Keratinocyte (primary cell): ENCODE results near the gene SFXN3. TPM values are rescaled to one million over a fixed set of nuclear protein-coding genes. Genes with fewer than 3 reads are reported as not detected.

ENCODE experiments used
- DNase-seq: peaks from one replicate; pipeline ENCODE4 v3.0.0-alpha.2; 2011; ENCODE audit warnings: low read depth, missing footprints, low spot score
- FAIRE-seq: peaks from 2 replicates; lab custom pipeline; 2011; peaks lifted over from hg19 to GRCh38; lab: Jason Lieb, UNC
- H2AFZ ChIP-seq: 2 replicates; pipeline ENCODE4 v1.6.0; 2012; ENCODE audit warnings: low read length, control low read depth, inconsistent platforms; ENCODE audit not compliant: control insufficient read depth
- H3K27ac ChIP-seq: 2 replicates; pipeline ENCODE4 v1.5.1; 2011; ENCODE audit warnings: low read length; ENCODE audit not compliant: control insufficient read depth, insufficient read depth
- H3K27me3 ChIP-seq: 3 replicates; pipeline ENCODE4 v1.6.0; 2011; ENCODE audit warnings: low read length; ENCODE audit not compliant: control insufficient read depth, insufficient read depth; ENCODE audit errors: extremely low read depth
- H3K36me3 ChIP-seq, 2 experiments: 2 replicates in 1 of 2; 3 replicates in 1 of 2; pipeline ENCODE4 v1.5.1; 2011; ENCODE audit warnings: low read length in 2 of 2, mild to moderate bottlenecking in 1 of 2; ENCODE audit not compliant: control insufficient read depth in 2 of 2, insufficient read depth in 2 of 2; ENCODE audit errors: extremely low read depth in 1 of 2
- H3K4me1 ChIP-seq: 3 replicates; pipeline ENCODE4 v1.5.1; 2011; ENCODE audit warnings: low read length; ENCODE audit not compliant: control insufficient read depth, insufficient read depth; ENCODE audit errors: extremely low read depth
- H3K4me2 ChIP-seq: 3 replicates; pipeline ENCODE4 v1.6.0; 2011; ENCODE audit warnings: low read depth, low read length; ENCODE audit not compliant: control insufficient read depth, insufficient read depth; ENCODE audit errors: extremely low read depth
- H3K4me3 ChIP-seq, 3 experiments: fragments of 200-600 bp in 1 of 3; sonication (generic) in 1 of 3; 2 replicates in 2 of 3; 3 replicates in 1 of 3; pipeline ENCODE4 v1.5.1; 2011 to 2016; ENCODE audit warnings: low read length in 3 of 3, mild to moderate bottlenecking in 3 of 3, control low read depth in 2 of 3, inconsistent platforms in 1 of 3, low read depth in 1 of 3, mixed read lengths in 1 of 3, mixed run types in 1 of 3, moderate library complexity in 1 of 3; ENCODE audit not compliant: control insufficient read depth in 2 of 3, insufficient read depth in 2 of 3; ENCODE audit errors: extremely low read depth in 1 of 3
- H3K79me2 ChIP-seq: 2 replicates; pipeline ENCODE4 v1.6.0; 2012; ENCODE audit warnings: low read length; ENCODE audit not compliant: control insufficient read depth, insufficient read depth
- H3K9ac ChIP-seq: 3 replicates; pipeline ENCODE4 v1.6.0; 2011; ENCODE audit warnings: low read length; ENCODE audit not compliant: control insufficient read depth, insufficient read depth; ENCODE audit errors: extremely low read depth
- H3K9me1 ChIP-seq: 3 replicates; pipeline ENCODE4 v1.6.0; 2011; ENCODE audit warnings: low read length; ENCODE audit not compliant: control insufficient read depth, insufficient read depth; ENCODE audit errors: extremely low read depth
- H3K9me3 ChIP-seq: 2 replicates; pipeline ENCODE4 v1.5.1; 2012; ENCODE audit warnings: low read depth, low read length; ENCODE audit not compliant: control insufficient read depth
- H4K20me1 ChIP-seq: 3 replicates; pipeline ENCODE4 v1.6.0; 2011; ENCODE audit warnings: low read length; ENCODE audit not compliant: control insufficient read depth, insufficient read depth; ENCODE audit errors: extremely low read depth
- EZH2 ChIP-seq: IDR thresholded peaks from one replicate; pipeline ENCODE4 v1.6.1; 2012; ENCODE audit warnings: inconsistent platforms, mild to moderate bottlenecking, low read length, moderate library complexity
- dilution Hi-C: fragments of 300-500 bp; cut with MboI; formaldehyde crosslinking; loops from one replicate; pipeline ENCODE4 v1.7.0; 2020; ENCODE audit warnings: low sequenced_read_pairs; ENCODE audit not compliant: extremely low pct_ligation_motif_present
- polyA plus RNA-seq, 5 experiments: library from polyadenylated mRNA; depleted of rRNA in 3 of 5; stranded (reverse) in 3 of 5; stranded (forward) in 1 of 5; unstranded in 1 of 5; fragments of >200 nt; gene quantifications; 1 replicate in 1 of 5; 2 replicates in 3 of 5; 3 replicates in 1 of 5; pipeline versions ENCODE4 v1.2.1 to v1.2.3, GENCODE V29; 2011 to 2012; ENCODE audit warnings: missing spikeins in 2 of 5, low read depth in 1 of 5, low replicate concordance in 1 of 5
- TF ChIP-seq, protein P1 (sequence below), 3 experiments: IDR thresholded peaks in 1 of 3; conservative IDR thresholded peaks in 1 of 3; optimal IDR thresholded peaks in 1 of 3; 2 replicates in 2 of 3; 3 replicates in 1 of 3; pipeline versions ENCODE3 to v1.5.1; 2011; ENCODE audit warnings: low read length in 3 of 3, mild to moderate bottlenecking in 3 of 3, moderate library complexity in 2 of 3, control low read depth in 1 of 3, inconsistent platforms in 1 of 3; ENCODE audit not compliant: insufficient read depth in 2 of 3; ENCODE audit errors: extremely low read depth in 1 of 3

The SFXN3 gene
- polyA plus RNA-seq, 1 donor (not counting 4 experiments of a cell fraction or from before 2014, with no cell fraction given): 77.0 TPM

DNA sequence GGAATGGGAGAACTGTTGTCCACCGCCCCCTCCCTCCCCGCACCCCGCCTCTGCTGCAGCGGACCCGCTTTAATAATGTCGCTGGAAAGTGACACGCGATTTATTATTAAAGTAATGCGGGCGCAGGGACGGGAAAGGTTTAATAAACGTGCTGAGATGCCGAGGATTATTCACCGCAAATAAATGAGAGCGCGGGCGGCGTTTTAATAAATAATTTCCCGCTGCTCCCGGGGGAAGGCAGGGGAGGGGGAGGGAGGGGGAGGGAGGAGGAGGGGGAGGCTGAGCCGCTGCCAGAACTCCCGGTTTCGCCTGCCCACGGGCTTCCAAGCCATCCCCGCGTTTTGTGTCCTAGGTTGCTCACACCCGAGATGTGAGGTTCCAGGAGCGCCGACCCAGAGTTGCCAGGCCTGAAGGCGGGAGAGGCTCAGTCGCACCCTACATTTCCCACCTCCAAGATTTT is 35.9 kb downstream of the SFXN3 start:
- FAIRE-seq (no peak), DNase-seq (no peak)
- Histone ChIP-seq H3K4me1 (peaks cover 13% of the 10 kb centered on the region), H2AFZ (peak overlapping the region; percentile 84), H3K9ac (peak overlapping the region; percentile 49), H4K20me1 (no peaks in the 10 kb centered on the region), H3K9me1 (no peaks in the 10 kb centered on the region), H3K36me3 (no peaks in the 10 kb centered on the region), H3K9me3 (no peaks in the 10 kb centered on the region), H3K27me3 (peaks cover 25% of the 10 kb centered on the region), H3K4me2 (peak overlapping the region; percentile 84), H3K79me2 (no peaks in the 10 kb centered on the region), H3K27ac (no peak overlapping the region), H3K4me3 (peak overlapping the region; percentile 41 to 78 (median 66))
- peak; percentile 41 for TF ChIP-seq EZH2
- TF ChIP-seq, protein P1, sequence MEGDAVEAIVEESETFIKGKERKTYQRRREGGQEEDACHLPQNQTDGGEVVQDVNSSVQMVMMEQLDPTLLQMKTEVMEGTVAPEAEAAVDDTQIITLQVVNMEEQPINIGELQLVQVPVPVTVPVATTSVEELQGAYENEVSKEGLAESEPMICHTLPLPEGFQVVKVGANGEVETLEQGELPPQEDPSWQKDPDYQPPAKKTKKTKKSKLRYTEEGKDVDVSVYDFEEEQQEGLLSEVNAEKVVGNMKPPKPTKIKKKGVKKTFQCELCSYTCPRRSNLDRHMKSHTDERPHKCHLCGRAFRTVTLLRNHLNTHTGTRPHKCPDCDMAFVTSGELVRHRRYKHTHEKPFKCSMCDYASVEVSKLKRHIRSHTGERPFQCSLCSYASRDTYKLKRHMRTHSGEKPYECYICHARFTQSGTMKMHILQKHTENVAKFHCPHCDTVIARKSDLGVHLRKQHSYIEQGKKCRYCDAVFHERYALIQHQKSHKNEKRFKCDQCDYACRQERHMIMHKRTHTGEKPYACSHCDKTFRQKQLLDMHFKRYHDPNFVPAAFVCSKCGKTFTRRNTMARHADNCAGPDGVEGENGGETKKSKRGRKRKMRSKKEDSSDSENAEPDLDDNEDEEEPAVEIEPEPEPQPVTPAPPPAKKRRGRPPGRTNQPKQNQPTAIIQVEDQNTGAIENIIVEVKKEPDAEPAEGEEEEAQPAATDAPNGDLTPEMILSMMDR (optimal IDR thresholded peaks at IDR 0.05 in 1 of 3, IDR thresholded peaks at IDR 0.05 in 1 of 3, conservative IDR thresholded peaks at IDR 0.05 in 1 of 3; ENCODE audit: extremely low read depth in 1 of 3, insufficient read depth in 2 of 3, low read length in 3 of 3): no peak
- dilution Hi-C loops: no loop called here

DNA sequence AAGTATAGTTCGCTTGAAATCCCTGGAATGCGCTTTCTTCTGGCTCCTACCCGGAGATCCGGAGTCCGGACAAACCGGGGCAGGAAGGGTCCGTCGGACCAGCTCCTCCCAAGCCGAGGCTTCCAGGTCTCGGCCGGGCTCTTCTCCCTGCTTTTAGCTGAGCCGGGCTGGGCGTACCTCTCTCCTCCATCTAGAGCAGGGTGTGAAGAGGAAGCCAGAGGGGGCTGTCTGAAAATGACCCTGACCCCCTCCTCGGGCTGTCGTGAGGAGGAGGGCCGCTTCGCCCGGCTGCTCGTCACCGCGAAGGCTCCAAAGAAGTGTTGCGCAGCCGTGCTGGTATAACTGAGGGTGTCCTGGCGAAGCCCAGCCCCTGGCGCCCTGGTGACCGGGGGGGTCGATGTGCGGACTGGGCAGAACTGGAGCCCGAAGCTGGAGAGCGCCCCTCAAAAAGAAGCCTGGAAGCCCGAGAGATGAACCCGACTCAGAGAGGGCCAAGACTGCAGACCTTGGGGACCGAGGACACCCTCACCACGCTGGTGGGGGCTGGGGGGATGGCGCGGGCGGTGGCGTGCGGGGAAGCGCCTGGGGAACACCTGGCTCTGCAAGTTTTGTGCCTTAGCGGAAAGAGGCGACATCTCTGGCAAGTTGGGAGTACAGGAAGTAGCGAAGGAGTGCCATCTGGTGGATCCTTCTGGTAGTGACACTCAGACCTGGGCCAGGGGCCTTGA is 36.5 kb downstream of the SFXN3 start:
- no peaks in the 10 kb centered on the region for H3K9me1 ChIP-seq
- H2AFZ ChIP-seq: peak overlapping the region; percentile 84
- no peaks in the 10 kb centered on the region for H4K20me1 ChIP-seq
- peaks cover 22% of the 10 kb centered on the region for H3K27me3 ChIP-seq
- H3K9me3 ChIP-seq: no peaks in the 10 kb centered on the region
- no peaks in the 10 kb centered on the region for H3K36me3 ChIP-seq
- dilution Hi-C loops: no loop called here
- FAIRE-seq (peak; percentile 87), DNase-seq (no peak)
- H3K9ac ChIP-seq: peak overlapping the region; percentile 49
- H3K4me3 ChIP-seq: peak overlapping the region; percentile 41 to 78 (median 66)
- no peak overlapping the region for H3K27ac ChIP-seq
- H3K4me1 ChIP-seq: peaks cover 9% of the 10 kb centered on the region
- no peaks in the 10 kb centered on the region for H3K79me2 ChIP-seq
- H3K4me2 ChIP-seq: peak overlapping the region; percentile 84
- peak; percentile 88 for TF ChIP-seq EZH2
- TF ChIP-seq, protein P1 (optimal IDR thresholded peaks at IDR 0.05 in 1 of 3, IDR thresholded peaks at IDR 0.05 in 1 of 3, conservative IDR thresholded peaks at IDR 0.05 in 1 of 3; ENCODE audit: extremely low read depth in 1 of 3, insufficient read depth in 2 of 3, low read length in 3 of 3): peak; percentile 69 to 87 (median 86)
